ENCODE results near the gene RNF19B.

The RNF19B gene

GRCh38 chr1:32902535-32902920 lies 62.1 kb downstream of the RNF19B start:
- TF ChIP-seq CTCF (IDR thresholded peaks at IDR 0.05; ENCODE audit: control insufficient read depth, extremely low read depth, insufficient read depth): no peak
- DNase-seq (ENCODE audit: low read depth): no peak
- no peak overlapping the region for H3K4me3 ChIP-seq (ENCODE audit: low read depth, low read length)

GRCh38 chr1:32901823-32902534 lies 62.6 kb downstream of the RNF19B start:
- no peak for DNase-seq (ENCODE audit: low read depth)
- TF ChIP-seq CTCF (IDR thresholded peaks at IDR 0.05; ENCODE audit: control insufficient read depth, extremely low read depth, insufficient read depth): no peak
- peak overlapping the region; percentile 67 for H3K4me3 ChIP-seq (ENCODE audit: low read depth, low read length)

- H3K4me3 ChIP-seq (ENCODE audit: low read depth, low read length): peak within 1 kb of the TSS; percentile 79
- DNase-seq (ENCODE audit: low read depth): no peak
- no peak for TF ChIP-seq CTCF (IDR thresholded peaks at IDR 0.05; ENCODE audit: control insufficient read depth, extremely low read depth, insufficient read depth)
These were observed 63.4 kb downstream of the RNF19B start, which contains the start of gene TMEM54 for GRCh38 chr1:32900956-32901822. TSS of gene TMEM54 (minus strand) at chr1:32901389. CDS start at chr1:32901238, 151 bp downstream.

- TF ChIP-seq CTCF (IDR thresholded peaks at IDR 0.05; ENCODE audit: control insufficient read depth, extremely low read depth, insufficient read depth): no peak
- DNase-seq (ENCODE audit: low read depth): no peak
- H3K4me3 ChIP-seq (ENCODE audit: low read depth, low read length): peak overlapping the region; percentile 79
These were observed 64.1 kb downstream of the RNF19B start for GRCh38 chr1:32900371-32900955.

GRCh38 chr1:32899586-32900296 lies 64.9 kb downstream of the RNF19B start:
- no peak for TF ChIP-seq CTCF (IDR thresholded peaks at IDR 0.05; ENCODE audit: control insufficient read depth, extremely low read depth, insufficient read depth)
- no peak for DNase-seq (ENCODE audit: low read depth)
- no peak overlapping the region for H3K4me3 ChIP-seq (ENCODE audit: low read depth, low read length)

- DNase-seq (ENCODE audit: low read depth): no peak
- H3K4me3 ChIP-seq (ENCODE audit: low read depth, low read length): no peak overlapping the region
- no peak for TF ChIP-seq CTCF (IDR thresholded peaks at IDR 0.05; ENCODE audit: control insufficient read depth, extremely low read depth, insufficient read depth)
These were observed 65.7 kb downstream of the RNF19B start for GRCh38 chr1:32898958-32899357.
